Gastroesophageal sphincter (tissue), 3 donors: ENCODE measurements around the gene RCBTB2.

ENCODE experiments used
- POLR2A ChIP-seq, 2 donors: fragments of 450-650 bp; IDR thresholded peaks; one replicate each; pipeline ENCODE4 v1.6.1; 2017; ENCODE audit warnings: antibody characterized with exemption in 2 of 2, mild to moderate bottlenecking in 2 of 2, moderate library complexity in 1 of 2
- TF ChIP-seq, protein P1 (sequence below), 4 experiments: fragments of 200-600 bp in 2 of 4; fragments of 450-650 bp in 2 of 4; sonication (generic) in 1 of 4; IDR thresholded peaks; one replicate each; pipeline ENCODE4 v1.5.1; 2017 to 2019; ENCODE audit warnings: antibody characterized with exemption in 4 of 4, mild to moderate bottlenecking in 2 of 4, moderate library complexity in 2 of 4

DNA sequence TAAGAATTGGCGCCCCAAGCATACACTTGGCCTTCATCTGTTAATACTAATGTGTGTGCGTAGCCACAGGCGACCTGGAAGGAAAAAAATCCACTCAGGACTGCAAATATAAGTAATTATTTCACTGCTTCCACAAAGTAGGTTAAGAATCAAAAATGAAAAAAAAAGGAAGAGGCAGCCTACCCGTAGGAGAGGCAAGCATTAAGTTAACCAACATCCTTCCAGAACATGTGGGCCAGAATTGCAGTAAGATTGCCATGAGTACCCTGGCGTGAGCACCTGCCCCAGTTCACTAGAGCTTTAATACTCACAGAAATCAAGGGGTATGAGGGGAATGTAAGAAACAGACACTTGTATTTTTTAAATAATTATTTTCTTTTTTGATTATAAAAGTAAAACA, 22.2 kb downstream of the RCBTB2 start:
- TF ChIP-seq, protein P1, sequence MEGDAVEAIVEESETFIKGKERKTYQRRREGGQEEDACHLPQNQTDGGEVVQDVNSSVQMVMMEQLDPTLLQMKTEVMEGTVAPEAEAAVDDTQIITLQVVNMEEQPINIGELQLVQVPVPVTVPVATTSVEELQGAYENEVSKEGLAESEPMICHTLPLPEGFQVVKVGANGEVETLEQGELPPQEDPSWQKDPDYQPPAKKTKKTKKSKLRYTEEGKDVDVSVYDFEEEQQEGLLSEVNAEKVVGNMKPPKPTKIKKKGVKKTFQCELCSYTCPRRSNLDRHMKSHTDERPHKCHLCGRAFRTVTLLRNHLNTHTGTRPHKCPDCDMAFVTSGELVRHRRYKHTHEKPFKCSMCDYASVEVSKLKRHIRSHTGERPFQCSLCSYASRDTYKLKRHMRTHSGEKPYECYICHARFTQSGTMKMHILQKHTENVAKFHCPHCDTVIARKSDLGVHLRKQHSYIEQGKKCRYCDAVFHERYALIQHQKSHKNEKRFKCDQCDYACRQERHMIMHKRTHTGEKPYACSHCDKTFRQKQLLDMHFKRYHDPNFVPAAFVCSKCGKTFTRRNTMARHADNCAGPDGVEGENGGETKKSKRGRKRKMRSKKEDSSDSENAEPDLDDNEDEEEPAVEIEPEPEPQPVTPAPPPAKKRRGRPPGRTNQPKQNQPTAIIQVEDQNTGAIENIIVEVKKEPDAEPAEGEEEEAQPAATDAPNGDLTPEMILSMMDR (IDR thresholded peaks at IDR 0.05) = no peak
- no peak for TF ChIP-seq POLR2A (IDR thresholded peaks at IDR 0.05)
